Panc1 (cell line): ENCODE data around the gene SCO2.

Experiments used
- POLR2AphosphoS5 ChIP-seq: IDR thresholded peaks from 2 replicates; pipeline ENCODE4 v1.6.1; 2012; ENCODE audit warnings: mild to moderate bottlenecking, low read depth, low read length, moderate library complexity
- TF ChIP-seq, protein P1 (sequence below): fragments of 450-650 bp; IDR thresholded peaks from 2 replicates; pipeline ENCODE4 v1.5.1; 2017; ENCODE audit warnings: mild to moderate bottlenecking
- TF ChIP-seq, protein P2 (sequence below), 2 experiments: IDR thresholded peaks; 2 replicates each; pipeline ENCODE4 v1.6.1; 2011 to 2012; ENCODE audit warnings: low read depth in 2 of 2, control low read depth in 1 of 2, low read length in 1 of 2, mild to moderate bottlenecking in 1 of 2, moderate library complexity in 1 of 2; ENCODE audit not compliant: insufficient read depth in 1 of 2

DNA sequence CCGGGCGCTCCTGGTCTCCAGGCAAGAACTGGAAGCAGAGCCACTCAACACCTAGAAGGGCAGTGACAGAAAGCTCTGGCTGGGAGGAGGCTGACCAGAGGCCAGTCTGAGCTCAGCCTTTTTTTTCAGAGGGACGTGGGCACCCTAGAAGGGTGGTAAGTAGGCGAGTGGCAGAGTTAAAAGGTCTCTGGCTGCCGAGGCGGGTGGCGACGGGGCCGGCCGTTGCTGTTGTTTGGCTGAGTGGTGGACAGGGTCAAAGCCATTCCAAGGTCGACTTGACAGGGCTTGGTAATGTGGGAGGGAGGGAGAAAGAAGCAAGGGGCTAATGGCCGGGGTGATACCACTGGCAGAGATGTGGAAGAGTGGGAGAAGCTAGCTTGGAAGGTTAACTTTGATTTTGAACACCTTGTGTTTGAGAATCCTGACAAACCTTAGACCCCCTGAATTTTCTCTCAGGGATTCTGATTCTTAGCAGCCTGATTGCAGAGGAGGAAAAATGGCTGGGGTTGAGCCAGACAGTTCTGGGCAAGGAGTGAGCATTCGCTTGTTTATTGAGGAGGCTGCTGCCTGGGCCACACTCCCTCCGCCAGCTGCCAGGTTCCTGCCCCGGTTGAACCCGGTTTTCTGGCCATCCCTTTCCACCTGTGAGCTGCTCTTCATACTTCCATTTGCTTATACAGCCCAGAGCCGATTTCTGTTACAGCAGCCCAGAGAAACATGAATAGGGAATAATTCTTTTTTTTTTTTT is 38.2 kb upstream of the SCO2 start:
- TF ChIP-seq, protein P1, sequence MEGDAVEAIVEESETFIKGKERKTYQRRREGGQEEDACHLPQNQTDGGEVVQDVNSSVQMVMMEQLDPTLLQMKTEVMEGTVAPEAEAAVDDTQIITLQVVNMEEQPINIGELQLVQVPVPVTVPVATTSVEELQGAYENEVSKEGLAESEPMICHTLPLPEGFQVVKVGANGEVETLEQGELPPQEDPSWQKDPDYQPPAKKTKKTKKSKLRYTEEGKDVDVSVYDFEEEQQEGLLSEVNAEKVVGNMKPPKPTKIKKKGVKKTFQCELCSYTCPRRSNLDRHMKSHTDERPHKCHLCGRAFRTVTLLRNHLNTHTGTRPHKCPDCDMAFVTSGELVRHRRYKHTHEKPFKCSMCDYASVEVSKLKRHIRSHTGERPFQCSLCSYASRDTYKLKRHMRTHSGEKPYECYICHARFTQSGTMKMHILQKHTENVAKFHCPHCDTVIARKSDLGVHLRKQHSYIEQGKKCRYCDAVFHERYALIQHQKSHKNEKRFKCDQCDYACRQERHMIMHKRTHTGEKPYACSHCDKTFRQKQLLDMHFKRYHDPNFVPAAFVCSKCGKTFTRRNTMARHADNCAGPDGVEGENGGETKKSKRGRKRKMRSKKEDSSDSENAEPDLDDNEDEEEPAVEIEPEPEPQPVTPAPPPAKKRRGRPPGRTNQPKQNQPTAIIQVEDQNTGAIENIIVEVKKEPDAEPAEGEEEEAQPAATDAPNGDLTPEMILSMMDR = no peak
- TF ChIP-seq POLR2AphosphoS5 = no peak
- TF ChIP-seq, protein P2, sequence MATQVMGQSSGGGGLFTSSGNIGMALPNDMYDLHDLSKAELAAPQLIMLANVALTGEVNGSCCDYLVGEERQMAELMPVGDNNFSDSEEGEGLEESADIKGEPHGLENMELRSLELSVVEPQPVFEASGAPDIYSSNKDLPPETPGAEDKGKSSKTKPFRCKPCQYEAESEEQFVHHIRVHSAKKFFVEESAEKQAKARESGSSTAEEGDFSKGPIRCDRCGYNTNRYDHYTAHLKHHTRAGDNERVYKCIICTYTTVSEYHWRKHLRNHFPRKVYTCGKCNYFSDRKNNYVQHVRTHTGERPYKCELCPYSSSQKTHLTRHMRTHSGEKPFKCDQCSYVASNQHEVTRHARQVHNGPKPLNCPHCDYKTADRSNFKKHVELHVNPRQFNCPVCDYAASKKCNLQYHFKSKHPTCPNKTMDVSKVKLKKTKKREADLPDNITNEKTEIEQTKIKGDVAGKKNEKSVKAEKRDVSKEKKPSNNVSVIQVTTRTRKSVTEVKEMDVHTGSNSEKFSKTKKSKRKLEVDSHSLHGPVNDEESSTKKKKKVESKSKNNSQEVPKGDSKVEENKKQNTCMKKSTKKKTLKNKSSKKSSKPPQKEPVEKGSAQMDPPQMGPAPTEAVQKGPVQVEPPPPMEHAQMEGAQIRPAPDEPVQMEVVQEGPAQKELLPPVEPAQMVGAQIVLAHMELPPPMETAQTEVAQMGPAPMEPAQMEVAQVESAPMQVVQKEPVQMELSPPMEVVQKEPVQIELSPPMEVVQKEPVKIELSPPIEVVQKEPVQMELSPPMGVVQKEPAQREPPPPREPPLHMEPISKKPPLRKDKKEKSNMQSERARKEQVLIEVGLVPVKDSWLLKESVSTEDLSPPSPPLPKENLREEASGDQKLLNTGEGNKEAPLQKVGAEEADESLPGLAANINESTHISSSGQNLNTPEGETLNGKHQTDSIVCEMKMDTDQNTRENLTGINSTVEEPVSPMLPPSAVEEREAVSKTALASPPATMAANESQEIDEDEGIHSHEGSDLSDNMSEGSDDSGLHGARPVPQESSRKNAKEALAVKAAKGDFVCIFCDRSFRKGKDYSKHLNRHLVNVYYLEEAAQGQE (IDR thresholded peaks at IDR 0.05; ENCODE audit: insufficient read depth in 1 of 2, low read depth in 2 of 2, low read length in 1 of 2) = no peak
